ENCODE results near the gene RALBP1.

- TF ChIP-seq MAX (IDR thresholded peaks at IDR 0.05; ENCODE audit: low read depth, low read length) (no peak), POLR2A (IDR thresholded peaks at IDR 0.05; ENCODE audit: extremely low read depth, insufficient read length) (no peak)
Measured at GRCh38 chr18:9536354-9537152, 61.2 kb downstream of the RALBP1 start.
